PC-3 (cell line): ENCODE results near the gene PTPRN2. TPM values are rescaled to one million over a fixed set of nuclear protein-coding genes. Genes with fewer than 3 reads are reported as not detected.

ENCODE experiments used
- ATAC-seq: fragments of 200-7000 bp; cut with Tn5 transposase; 2 replicates; pipeline ENCODE4 v1.9.1; 2020; ENCODE audit warnings: mild to moderate bottlenecking, moderate library complexity
- BruUV-seq: library from RNA; stranded (reverse); fragments of 400-500 nt; replicated peaks from 2 replicates; lab custom pipeline; 2021; lab: Mats Ljungman, UMichigan
- CTCF ChIA-PET: fragments of 300-600 bp; sonication (Branson Sonifier 250); formaldehyde crosslinking; loops from one replicate; lab custom pipeline; 2022; ENCODE audit warnings: antibody characterized with exemption; lab: Charles Lee
- POLR2A ChIA-PET: fragments of 300-600 bp; sonication (Branson Sonifier 250); formaldehyde crosslinking; loops from one replicate; lab custom pipeline; 2022; ENCODE audit warnings: antibody characterized with exemption; ENCODE audit not compliant: unreplicated experiment; lab: Charles Lee
- DNase-seq: peaks from one replicate; pipeline ENCODE4 v3.0.0-alpha.2; 2015
- H2AFZ ChIP-seq: fragments of 300-600 bp; sonication (generic); 2 replicates; pipeline ENCODE4 v1.6.0; 2016; ENCODE audit warnings: antibody characterized with exemption, low read length
- H3F3A ChIP-seq: fragments of 300-600 bp; sonication (generic); one replicate; pipeline ENCODE4 v1.6.0; 2017; ENCODE audit warnings: antibody characterized with exemption, low read length, control low read depth, mild to moderate bottlenecking; ENCODE audit not compliant: unreplicated experiment
- H3K27ac ChIP-seq: fragments of 300-600 bp; sonication (generic); 2 replicates; pipeline ENCODE4 v1.5.1; 2016; ENCODE audit warnings: mild to moderate bottlenecking, low read length
- H3K27me3 ChIP-seq: fragments of 300-600 bp; sonication (generic); 2 replicates; pipeline ENCODE4 v1.6.1; 2016; ENCODE audit warnings: low read length, mixed read lengths
- H3K36me3 ChIP-seq: fragments of 300-600 bp; sonication (generic); 2 replicates; pipeline ENCODE4 v1.6.1; 2016; ENCODE audit warnings: low read depth, mixed run types, low read length, mixed read lengths
- H3K4me1 ChIP-seq: fragments of 300-600 bp; sonication (generic); 2 replicates; pipeline ENCODE4 v1.5.1; 2016; ENCODE audit warnings: low read length; ENCODE audit not compliant: insufficient read depth
- H3K4me2 ChIP-seq: fragments of 300-600 bp; sonication (generic); 2 replicates; pipeline ENCODE4 v1.6.0; 2016; ENCODE audit warnings: low read length
- H3K4me3 ChIP-seq: fragments of 300-600 bp; sonication (generic); 2 replicates; pipeline ENCODE4 v1.5.1; 2016; ENCODE audit warnings: mild to moderate bottlenecking, low read length, mixed read lengths
- H3K79me2 ChIP-seq: fragments of 300-600 bp; sonication (generic); 2 replicates; pipeline ENCODE4 v1.6.1; 2017; ENCODE audit warnings: low read length, mixed read lengths
- H3K9ac ChIP-seq: fragments of 300-600 bp; sonication (generic); 2 replicates; pipeline ENCODE4 v1.6.0; 2016; ENCODE audit warnings: mild to moderate bottlenecking, low read length
- H3K9me2 ChIP-seq: fragments of 300-600 bp; sonication (generic); replicated peaks from 2 replicates; pipeline ENCODE4 v1.6.1; 2016; ENCODE audit warnings: mixed run types, low read length, mixed read lengths
- H3K9me3 ChIP-seq: fragments of 300-600 bp; sonication (generic); 2 replicates; pipeline ENCODE4 v1.6.1; 2016; ENCODE audit warnings: low read length, mixed read lengths
- H4K20me1 ChIP-seq: fragments of 300-600 bp; sonication (generic); 2 replicates; pipeline ENCODE4 v1.6.1; 2016; ENCODE audit warnings: low read length, mixed read lengths
- EZH2 ChIP-seq: fragments of 300-600 bp; sonication (generic); IDR thresholded peaks from one replicate; pipeline ENCODE4 v1.6.1; 2017; ENCODE audit warnings: antibody characterized with exemption, mild to moderate bottlenecking, low read length; ENCODE audit not compliant: unreplicated experiment
- EZH2phosphoT487 ChIP-seq: fragments of 300-600 bp; sonication (generic); IDR thresholded peaks from 2 replicates; pipeline ENCODE4 v1.6.1; 2018; ENCODE audit warnings: mild to moderate bottlenecking, antibody characterized with exemption, low read length, borderline replicate concordance
- intact Hi-C: fragments of 100-400 bp; cut with micrococcal nuclease; formaldehyde crosslinking; loops from 2 replicates; pipeline ENCODE4 v1.9.0; 2023
- total RNA-seq: library from RNA; depleted of rRNA; stranded (reverse); fragments of >200 nt; gene quantifications from 2 replicates; pipeline ENCODE4 v1.2.3, GENCODE V29; 2014
- TF ChIP-seq, protein P1 (sequence below): fragments of 300-600 bp; sonication (generic); conservative IDR thresholded peaks from 2 replicates; pipeline ENCODE4 v1.5.1; 2017; ENCODE audit warnings: antibody characterized with exemption, low read depth, mild to moderate bottlenecking, low read length

PTPRN2 gene
- total RNA-seq, 1 experiment from 2014 or later = 3.2 TPM

DNA sequence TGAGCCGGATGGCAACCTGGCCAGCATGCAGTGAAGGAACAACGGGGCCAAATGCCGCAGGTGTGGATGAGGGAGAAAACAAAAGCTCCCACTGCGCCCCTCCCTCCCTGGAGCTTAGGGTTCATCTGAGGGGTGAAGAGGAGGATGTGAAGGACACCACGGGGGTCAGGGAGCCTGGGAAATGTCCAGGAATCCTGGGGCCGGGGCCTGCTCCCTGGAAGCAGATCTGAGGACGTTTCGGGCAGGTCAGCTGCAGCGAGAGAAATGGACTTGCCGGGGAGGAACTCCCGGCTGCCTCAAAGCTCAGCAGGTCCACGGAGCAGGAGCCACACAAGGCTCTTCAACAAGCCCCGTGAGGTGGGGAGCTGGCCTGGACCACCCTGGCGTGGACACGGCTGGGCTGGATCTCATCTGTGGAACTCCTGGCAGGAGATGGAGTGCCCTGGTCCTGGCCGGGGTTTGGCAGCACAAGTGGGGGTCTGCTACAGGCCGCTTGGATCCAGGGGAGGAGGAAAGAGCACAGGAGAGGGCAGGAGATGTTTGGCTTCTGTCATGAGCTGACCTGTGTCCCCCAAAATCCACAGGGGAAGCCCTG lies 585.0 kb downstream of the PTPRN2 start:
- no peak overlapping the region for H3K4me2 ChIP-seq
- no peaks in the 10 kb centered on the region for H3K9me2 ChIP-seq
- no peaks in the 10 kb centered on the region for H3F3A ChIP-seq
- H3K4me1 ChIP-seq = peaks cover 9% of the 10 kb centered on the region; the same call in 1 of the 2 replicates
- no peaks in the 10 kb centered on the region for H3K36me3 ChIP-seq
- intact Hi-C loops = no loop called here
- POLR2A ChIA-PET = no interaction called here
- no peaks in the 10 kb centered on the region for H3K79me2 ChIP-seq
- H3K27ac ChIP-seq = no peak overlapping the region
- CTCF ChIA-PET = no interaction called here
- TF ChIP-seq EZH2phosphoT487 (no peak), EZH2 (no peak)
- TF ChIP-seq, protein P1, sequence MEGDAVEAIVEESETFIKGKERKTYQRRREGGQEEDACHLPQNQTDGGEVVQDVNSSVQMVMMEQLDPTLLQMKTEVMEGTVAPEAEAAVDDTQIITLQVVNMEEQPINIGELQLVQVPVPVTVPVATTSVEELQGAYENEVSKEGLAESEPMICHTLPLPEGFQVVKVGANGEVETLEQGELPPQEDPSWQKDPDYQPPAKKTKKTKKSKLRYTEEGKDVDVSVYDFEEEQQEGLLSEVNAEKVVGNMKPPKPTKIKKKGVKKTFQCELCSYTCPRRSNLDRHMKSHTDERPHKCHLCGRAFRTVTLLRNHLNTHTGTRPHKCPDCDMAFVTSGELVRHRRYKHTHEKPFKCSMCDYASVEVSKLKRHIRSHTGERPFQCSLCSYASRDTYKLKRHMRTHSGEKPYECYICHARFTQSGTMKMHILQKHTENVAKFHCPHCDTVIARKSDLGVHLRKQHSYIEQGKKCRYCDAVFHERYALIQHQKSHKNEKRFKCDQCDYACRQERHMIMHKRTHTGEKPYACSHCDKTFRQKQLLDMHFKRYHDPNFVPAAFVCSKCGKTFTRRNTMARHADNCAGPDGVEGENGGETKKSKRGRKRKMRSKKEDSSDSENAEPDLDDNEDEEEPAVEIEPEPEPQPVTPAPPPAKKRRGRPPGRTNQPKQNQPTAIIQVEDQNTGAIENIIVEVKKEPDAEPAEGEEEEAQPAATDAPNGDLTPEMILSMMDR = no peak
- H3K9me3 ChIP-seq = no peaks in the 10 kb centered on the region
- no peak for ATAC-seq
- no peak overlapping the region for H3K9ac ChIP-seq
- no peak for DNase-seq
- H4K20me1 ChIP-seq = no peaks in the 10 kb centered on the region
- H3K27me3 ChIP-seq = no peaks in the 10 kb centered on the region
- no peak overlapping the region for H2AFZ ChIP-seq
- H3K4me3 ChIP-seq = no peak overlapping the region
- BruUV-seq = no TSS peak

- POLR2A ChIA-PET = no interaction called here
- DNase-seq (peak; percentile 72), ATAC-seq (peak; percentile 62)
- Histone ChIP-seq H3K9me3 (no peaks in the 10 kb centered on the region), H3K27ac (peak overlapping the region; percentile 27; the same call in 1 of the 2 replicates), H3F3A (no peaks in the 10 kb centered on the region), H3K27me3 (no peaks in the 10 kb centered on the region), H3K4me1 (peaks cover 9% of the 10 kb centered on the region; the same call in 1 of the 2 replicates), H3K79me2 (no peaks in the 10 kb centered on the region), H3K36me3 (no peaks in the 10 kb centered on the region), H2AFZ (0 out of 2 replicates have a peak overlapping the region, but pooled peaks have one; percentile 11), H4K20me1 (no peaks in the 10 kb centered on the region), H3K4me3 (no peak overlapping the region), H3K4me2 (peak overlapping the region; percentile 22; the same call in 1 of the 2 replicates), H3K9me2 (no peaks in the 10 kb centered on the region), H3K9ac (no peak overlapping the region)
- intact Hi-C loops = no loop called here
- TF ChIP-seq EZH2phosphoT487 = no peak
- TF ChIP-seq, protein P1 = no peak
- TF ChIP-seq EZH2 = no peak
- CTCF ChIA-PET = no interaction called here
- BruUV-seq = no TSS peak
Measured at GRCh38 chr7:158001621-158002320, 585.9 kb downstream of the PTPRN2 start.

DNA sequence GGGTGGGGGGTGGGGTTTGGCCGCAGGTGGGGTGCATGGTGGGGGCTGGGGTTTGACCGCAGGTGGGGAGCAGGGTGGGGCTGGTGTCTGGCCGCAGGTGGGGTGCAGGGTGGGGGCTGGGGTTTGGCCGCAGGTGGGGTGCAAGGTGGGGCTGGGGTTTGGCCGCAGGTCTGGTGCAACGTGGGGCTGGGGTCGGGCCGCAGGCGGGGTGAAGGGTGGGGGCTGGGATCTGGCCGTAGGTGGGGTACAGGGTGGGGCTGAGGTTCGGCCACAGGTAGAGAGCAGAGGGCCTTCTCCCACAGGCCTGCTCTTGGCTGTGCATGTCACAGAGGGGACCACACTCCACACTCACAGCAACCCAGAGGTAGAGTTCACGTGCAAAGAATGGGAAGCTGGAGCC lies 586.6 kb downstream of the PTPRN2 start:
- H4K20me1 ChIP-seq = no peaks in the 10 kb centered on the region
- ATAC-seq = no peak
- POLR2A ChIA-PET = no interaction called here

More for the DNA sequence above, 586.6 kb downstream of the PTPRN2 start:
- Histone ChIP-seq H3K9me3 (no peaks in the 10 kb centered on the region), H3K9me2 (no peaks in the 10 kb centered on the region), H2AFZ (no peak overlapping the region), H3K9ac (no peak overlapping the region), H3K4me1 (peaks cover 9% of the 10 kb centered on the region; the same call in 1 of the 2 replicates), H3K4me3 (no peak overlapping the region), H3F3A (no peaks in the 10 kb centered on the region), H3K27me3 (no peaks in the 10 kb centered on the region), H3K79me2 (no peaks in the 10 kb centered on the region), H3K36me3 (no peaks in the 10 kb centered on the region), H3K27ac (peak overlapping the region; percentile 15; the same call in 1 of the 2 replicates), H3K4me2 (peak overlapping the region; percentile 22; the same call in 1 of the 2 replicates)
- intact Hi-C loops = no loop called here
- CTCF ChIA-PET = no interaction called here
- TF ChIP-seq, protein P1 = no peak
- no peak for TF ChIP-seq EZH2
- TF ChIP-seq EZH2phosphoT487 = no peak
- BruUV-seq = no TSS peak
- DNase-seq = no peak
